ENCODE data around the gene SSR3.
"Not testable (repeated sequence)": the region's sequence is repeated elsewhere in the genome, so short reads cannot be mapped to it uniquely, and the experiment has no call there.

SSR3 gene

GRCh38 chr3:156575641-156576040 is 20.7 kb upstream of the SSR3 start:
- no peak for DNase-seq

DNA sequence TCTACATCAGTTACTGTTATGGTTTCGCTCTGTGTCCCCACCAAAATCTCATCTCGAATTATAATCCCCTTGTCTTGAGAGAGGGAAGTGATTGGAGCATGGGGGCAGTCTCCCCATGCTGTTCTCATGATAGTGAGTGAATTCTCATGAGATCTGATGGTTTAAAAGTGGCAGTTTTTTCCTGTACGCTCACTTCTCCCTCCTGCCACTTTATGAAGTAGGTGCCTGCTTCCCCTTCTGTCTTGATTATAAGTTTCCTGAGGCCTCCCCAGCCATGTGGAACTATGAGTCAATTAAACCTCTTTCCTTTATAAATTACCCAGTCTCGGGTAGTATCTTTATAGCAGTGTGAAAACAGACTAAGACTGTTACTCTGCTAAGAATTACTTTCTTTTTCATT is 15.0 kb upstream of the SSR3 start:
- DNase-seq = not testable (repeated sequence)

- DNase-seq = not testable (repeated sequence)
Measured at GRCh38 chr3:156569016-156569415, 14.1 kb upstream of the SSR3 start.

- no peak for DNase-seq
Measured at GRCh38 chr3:156563900-156564682, 9.2 kb upstream of the SSR3 start.

DNA sequence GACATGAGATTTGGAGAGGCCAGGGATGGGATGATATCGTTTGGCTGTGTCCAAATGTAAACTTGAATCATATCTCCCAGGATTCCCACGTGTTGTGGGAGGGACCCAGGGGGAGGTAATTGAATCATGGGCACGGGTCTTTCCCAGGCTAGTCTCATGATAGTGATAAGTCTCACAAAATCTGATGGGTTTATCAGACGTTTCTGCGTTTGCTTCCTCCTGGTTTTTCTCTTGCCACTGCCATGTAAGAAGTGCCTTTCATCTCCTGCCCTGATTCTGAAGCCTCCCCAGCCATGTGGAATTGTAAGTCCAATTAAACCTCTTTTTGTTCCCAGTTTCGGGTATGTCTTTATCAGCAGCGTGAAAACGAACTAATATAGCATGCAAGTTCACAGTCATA is 7.6 kb upstream of the SSR3 start:
- DNase-seq = not testable (repeated sequence)

DNA sequence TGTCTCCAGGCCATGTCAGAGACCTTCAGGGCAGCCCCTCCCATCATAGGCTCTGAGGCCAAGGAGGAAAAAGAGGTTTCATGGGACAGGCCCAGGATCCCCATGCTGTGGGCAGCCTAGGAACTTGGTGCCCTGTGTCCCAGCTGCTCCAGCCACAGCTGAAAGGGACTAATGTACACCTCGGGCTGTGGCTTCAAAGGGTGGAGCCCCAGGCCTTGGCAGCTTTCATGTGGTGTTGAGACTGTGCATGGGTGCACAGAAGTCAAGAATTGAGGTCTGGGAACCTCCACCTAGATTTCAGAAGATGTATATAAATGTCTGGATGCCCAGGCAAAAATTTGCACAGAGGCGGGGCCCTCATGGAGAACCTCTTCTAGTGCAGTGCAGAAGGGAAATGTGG is 6.6 kb upstream of the SSR3 start:
- no peak for DNase-seq

DNA sequence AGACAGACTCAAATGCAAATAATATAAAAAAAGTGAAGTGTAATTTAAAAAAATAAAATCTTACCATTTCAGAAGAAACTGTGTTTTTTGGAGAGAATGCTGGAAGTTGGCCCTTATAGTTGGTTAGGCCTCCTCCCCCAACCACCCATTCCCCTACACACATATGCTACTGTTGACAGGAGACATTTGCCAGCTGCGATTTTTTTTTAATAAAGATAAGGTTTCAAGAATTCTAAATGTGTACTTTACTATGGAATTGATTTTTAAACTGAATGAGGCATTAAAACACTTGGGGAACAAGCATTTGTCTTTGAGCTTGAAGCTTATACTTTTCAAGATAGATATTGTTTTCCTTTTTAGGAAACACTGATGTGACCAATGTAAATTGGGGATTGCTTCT is 4.4 kb upstream of the SSR3 start:
- DNase-seq = no peak

GRCh38 chr3:156558389-156558788 is 3.5 kb upstream of the SSR3 start:
- DNase-seq = no peak

- no peak for DNase-seq
Measured at GRCh38 chr3:156554515-156554841, 439 bp downstream of the SSR3 start.

- peak; percentile 12 for DNase-seq
Measured at GRCh38 chr3:156553705-156554356, 1.1 kb downstream of the SSR3 start.

DNA sequence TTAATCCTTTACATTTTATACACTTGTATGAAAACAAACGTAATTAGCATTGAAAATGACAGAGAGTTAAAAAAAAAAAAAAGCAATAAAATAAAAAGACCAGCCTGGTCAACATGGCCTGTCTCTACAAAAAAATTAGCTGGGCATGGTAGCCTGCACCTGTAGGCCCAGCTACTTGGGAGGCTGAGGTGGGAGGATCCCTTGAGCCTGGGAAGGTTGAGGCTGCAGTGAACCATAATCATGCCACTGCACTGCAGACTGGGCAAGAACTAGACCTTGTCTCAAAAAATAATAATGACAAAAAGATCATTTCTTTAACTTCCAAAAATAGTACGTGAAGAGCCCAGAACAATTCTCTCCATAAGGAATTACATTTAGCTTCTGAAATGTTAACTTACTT is 1.9 kb downstream of the SSR3 start:
- DNase-seq = no peak

DNA sequence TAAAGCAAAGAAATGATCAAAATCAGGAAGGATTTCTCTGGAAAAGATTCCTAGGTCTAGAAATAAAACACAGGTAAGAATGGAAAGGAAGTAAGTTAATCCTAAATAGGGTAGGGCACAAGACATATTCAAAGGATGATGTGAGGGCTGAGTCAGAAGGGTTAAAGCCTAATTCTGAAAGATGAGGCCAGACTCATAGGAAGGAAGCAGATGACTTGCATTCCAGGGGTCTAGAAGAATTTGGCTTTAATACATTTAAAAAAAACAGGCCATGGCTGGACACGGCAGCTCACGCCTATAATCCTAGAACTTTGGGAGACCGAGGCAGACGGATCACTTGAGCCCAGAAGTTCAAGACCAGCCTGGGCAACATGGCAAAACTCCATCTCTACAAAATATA is 3.2 kb downstream of the SSR3 start:
- DNase-seq = no peak

GRCh38 chr3:156551261-156551660 is 3.7 kb downstream of the SSR3 start:
- DNase-seq = no peak

DNA sequence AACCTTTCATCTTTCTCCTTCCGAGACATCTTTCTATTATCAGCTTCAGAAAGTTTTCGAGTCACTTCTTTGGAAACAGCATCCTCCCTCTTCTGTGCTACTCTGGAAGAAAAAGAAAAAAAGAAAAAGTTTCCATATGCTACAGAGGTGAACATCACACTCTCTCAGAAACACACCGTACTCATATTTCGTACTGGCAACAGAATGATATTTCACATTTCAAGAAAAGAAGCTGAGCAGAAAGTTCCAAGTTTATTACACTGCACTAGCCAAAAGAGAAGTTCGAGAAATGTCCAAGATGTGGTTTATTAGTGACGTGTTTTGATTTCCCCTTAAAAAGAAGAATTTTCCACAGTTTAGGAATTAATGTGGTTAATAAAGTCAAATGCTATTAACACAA is 6.0 kb downstream of the SSR3 start:
- no peak for DNase-seq

DNA sequence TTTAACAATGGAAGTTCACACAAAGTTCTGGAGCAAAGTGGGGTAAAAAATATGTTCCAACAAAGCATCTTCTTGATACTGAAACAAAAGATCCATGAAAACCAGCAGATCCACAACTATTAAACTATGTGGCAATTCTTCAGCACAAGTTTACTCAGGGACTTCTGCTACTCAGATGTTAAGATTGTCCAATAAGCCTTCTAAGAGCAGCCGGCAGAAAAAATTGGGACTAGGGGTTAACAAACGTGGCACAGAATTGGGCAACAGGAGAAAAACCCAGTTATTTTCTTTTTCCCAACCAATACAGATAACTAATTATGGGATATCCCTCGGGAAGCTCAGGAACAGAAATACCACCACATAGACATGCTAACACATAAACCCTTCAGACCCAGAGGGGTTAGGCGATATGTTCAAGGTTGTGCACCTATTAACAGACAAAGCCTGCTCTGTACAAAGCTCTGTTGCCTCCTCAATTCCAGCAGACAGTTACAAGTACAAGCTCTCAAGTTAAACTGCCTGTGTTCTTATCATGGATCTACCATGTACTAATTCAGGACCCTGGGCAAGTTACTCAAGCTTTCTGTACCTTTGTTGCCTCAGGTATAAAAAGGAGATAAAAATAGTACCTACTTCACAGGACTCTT is 6.8 kb downstream of the SSR3 start:
- no peak for DNase-seq

DNA sequence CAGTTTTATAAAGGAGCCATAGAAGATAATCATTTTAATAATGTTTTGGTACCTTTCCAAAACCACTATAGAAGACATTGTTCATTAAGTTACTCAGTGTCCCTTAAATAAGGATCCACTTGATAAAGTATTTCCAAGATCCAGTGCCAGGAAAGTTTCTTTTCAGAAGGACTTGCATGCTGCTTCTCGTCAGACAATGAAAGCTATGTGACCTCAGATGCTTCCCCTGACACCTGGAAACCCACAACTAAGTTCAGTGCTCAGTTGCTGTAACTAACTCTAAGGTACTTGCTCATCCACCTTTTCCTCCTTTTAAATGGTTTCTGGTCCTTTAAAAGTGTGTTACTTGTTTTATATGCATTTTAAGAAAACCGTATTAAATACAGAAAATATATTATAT is 7.3 kb downstream of the SSR3 start:
- DNase-seq = no peak

DNA sequence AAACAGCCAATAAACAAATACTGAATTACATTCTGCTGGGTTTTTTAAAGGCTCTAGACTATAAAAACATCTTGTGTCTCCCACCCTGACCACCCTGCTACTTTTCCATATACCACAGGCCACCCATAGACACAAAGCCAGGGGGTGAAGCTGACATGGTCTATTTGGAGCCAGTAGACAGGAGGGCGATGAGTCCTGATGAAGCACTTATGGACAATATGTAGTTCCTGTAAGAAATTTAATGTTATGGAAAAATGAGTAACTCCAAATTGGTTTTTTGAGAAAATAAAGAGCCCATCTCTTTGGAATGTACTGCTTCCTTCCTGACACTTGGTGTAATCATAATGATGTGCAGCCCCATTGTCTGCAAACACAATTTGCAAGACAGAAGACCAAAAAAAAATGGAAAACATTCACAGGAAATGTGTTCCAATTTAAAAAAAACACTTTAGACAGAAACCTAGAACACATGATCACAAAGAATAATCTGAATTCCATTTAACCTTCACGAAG is 11.8 kb downstream of the SSR3 start:
- no peak for DNase-seq

- DNase-seq = no peak
Measured at GRCh38 chr3:156542101-156543042, 12.5 kb downstream of the SSR3 start.

- DNase-seq = no peak
Measured at GRCh38 chr3:156539802-156540201, 15.1 kb downstream of the SSR3 start.

GRCh38 chr3:156539051-156539450 is 15.9 kb downstream of the SSR3 start:
- DNase-seq = no peak

DNA sequence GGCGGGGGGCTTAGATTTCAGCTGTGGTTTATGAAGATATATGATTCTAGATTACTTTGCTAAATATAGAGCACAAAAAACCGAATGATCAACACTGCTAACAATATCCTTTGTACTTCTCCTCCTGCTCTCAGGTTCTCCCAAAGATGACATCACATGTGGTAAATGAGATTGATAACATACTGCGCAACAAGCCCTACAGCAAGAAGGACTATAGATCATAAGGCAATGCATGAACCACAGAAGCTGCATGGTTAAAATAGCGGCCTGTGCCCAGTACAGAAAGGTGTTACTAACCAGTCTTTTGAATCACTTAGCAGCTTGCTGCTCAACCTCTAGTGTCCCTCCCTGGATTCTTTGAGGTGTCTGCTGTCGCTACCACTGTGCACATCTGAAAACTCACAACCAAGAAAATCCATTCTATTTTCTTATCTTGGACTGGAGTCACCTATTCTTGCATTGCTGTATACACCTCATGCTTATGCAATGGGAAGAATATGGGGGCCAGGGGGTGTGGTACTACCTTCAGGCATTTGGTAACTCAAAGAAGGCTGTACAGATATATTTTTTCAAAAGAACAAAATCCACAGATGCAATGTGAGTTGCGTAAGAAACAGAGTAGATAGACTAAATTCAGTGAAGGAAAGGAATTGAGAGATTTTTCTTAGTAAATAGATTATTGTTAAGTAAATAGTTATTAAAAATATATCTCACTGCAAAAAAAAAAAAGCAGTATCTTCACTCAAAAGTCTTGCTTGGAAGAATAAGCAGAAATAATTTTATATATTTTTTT is 18.2 kb downstream of the SSR3 start:
- no peak for DNase-seq

DNA sequence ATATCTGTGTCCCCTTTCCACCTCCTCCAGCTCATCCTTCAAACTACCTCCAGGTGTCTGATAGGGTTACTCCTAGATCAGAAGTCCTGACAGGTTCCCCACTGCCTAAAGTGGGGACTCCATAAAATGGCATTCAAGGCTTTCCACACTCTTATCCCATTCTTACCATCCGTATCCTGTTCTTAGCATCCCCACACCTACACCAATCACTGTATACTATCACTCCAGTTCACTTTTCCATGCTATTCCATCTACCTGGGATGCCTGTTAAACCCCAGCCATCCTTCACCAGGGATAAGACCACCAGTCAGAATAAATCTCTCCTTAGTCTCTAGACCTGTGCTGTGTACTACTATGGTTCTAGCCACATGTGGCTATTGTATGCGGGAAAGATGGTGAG is 19.1 kb downstream of the SSR3 start:
- DNase-seq = no peak
